ENCODE results near the gene HOXA3. TPM values are rescaled to one million over a fixed set of nuclear protein-coding genes. Genes with fewer than 3 reads are reported as not detected.

HOXA3 gene
- polyA plus RNA-seq, 3 donors: not detected

- Histone ChIP-seq H3K4me2 (replicated peaks; ENCODE audit: extremely low read depth, low read length, poor library complexity, severe bottlenecking) (no peak overlapping the region), H3K36me3 (replicated peaks in 1 of 2; ENCODE audit: control insufficient read depth in 1 of 2, insufficient read depth in 2 of 2, low read length in 2 of 2) (no peaks in the 10 kb centered on the region), H3K4me3 (replicated peaks in 1 of 3; ENCODE audit: low read depth in 2 of 3, low read length in 3 of 3) (no peak overlapping the region), H3K79me2 (ENCODE audit: insufficient read depth, low read length) (no peaks in the 10 kb centered on the region), H3K9ac (ENCODE audit: insufficient read depth, low read length, poor library complexity, severe bottlenecking) (no peak overlapping the region), H3K4me1 (ENCODE audit: control insufficient read depth in 1 of 2, insufficient read depth in 2 of 2, low read length in 2 of 2) (no peaks in the 10 kb centered on the region), H3K27me3 (ENCODE audit: control insufficient read depth in 2 of 2, insufficient read depth in 2 of 2, low read length in 2 of 2) (no peaks in the 10 kb centered on the region), H3K27ac (ENCODE audit: low read depth in 1 of 2, low read length in 2 of 2) (no peak overlapping the region), H2AFZ (ENCODE audit: insufficient read depth, low read depth, low read length, poor library complexity, severe bottlenecking) (no peak overlapping the region), H4K20me1 (ENCODE audit: insufficient read depth, low read length) (no peaks in the 10 kb centered on the region), H3K9me3 (replicated peaks in 1 of 2; ENCODE audit: control insufficient read depth in 1 of 2, insufficient read depth in 1 of 2, low read length in 2 of 2) (peaks cover 0 to 4% of the 10 kb centered on the region in 2 donors)
- Mint-ChIP-seq H3K4me3 (no peak overlapping the region), H3K27ac (no peak overlapping the region), H3K4me1 (no peaks in the 10 kb centered on the region), H3K27me3 (ENCODE audit: low read depth in 3 of 3) (peaks cover 1 to 4% (median 2%) of the 10 kb centered on the region in 3 donors), H3K36me3 (no peaks in the 10 kb centered on the region), H3K9me3 (peaks cover 0 to 13% (median 3%) of the 10 kb centered on the region in 7 donors)
- no peak for DNase-seq
- TF ChIP-seq CTCF (IDR thresholded peaks at IDR 0.05): no peak
- WGBS (ENCODE audit: insufficient coverage): no CpG with 5 or more reads among the region's 4 CpGs
- intact Hi-C loops (cut with micrococcal nuclease): no loop called here
Measured at GRCh38 chr7:27111751-27112277, 40.6 kb downstream of the HOXA3 start.

DNA sequence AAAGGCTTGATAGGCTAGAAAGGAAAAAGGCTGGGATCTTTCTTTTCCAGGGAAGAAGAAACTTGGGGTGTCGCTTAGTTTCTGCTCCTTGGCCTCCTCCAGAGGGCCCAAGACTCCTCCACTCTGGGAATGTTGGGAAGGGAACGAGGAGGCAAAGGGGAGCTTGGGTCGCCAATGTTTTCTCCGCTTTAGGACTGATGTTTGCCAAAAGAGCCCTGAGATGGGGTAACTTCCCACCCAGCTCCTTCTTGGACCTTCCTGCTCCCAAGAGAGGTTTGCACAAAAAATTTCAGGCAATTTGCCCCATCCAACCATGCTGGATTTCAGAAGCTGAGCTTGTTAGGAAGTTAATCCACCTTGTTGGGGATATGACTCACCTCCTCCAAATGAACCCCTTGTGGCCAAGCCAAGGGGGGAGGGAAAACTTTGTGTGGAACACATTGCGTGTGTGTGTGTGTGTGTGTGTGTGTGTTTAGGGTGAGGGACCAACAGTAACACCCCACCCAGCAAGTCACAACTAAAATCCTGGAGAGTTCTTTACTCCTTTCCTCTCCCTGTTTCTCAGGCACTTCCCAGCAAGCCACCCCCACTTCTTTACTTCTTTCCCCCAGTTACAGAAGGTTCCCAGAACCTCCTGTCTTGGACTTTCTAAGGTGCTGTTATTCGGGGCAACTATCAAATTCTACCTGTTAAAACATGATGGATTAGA lies 41.2 kb downstream of the HOXA3 start:
- Histone ChIP-seq H3K9ac (ENCODE audit: insufficient read depth, low read length, poor library complexity, severe bottlenecking) (no peak overlapping the region), H3K9me3 (replicated peaks in 1 of 2; ENCODE audit: control insufficient read depth in 1 of 2, insufficient read depth in 1 of 2, low read length in 2 of 2) (peaks cover 0 to 4% of the 10 kb centered on the region in 2 donors), H2AFZ (ENCODE audit: insufficient read depth, low read depth, low read length, poor library complexity, severe bottlenecking) (no peak overlapping the region), H3K79me2 (ENCODE audit: insufficient read depth, low read length) (no peaks in the 10 kb centered on the region), H3K4me2 (replicated peaks; ENCODE audit: extremely low read depth, low read length, poor library complexity, severe bottlenecking) (no peak overlapping the region), H3K27me3 (ENCODE audit: control insufficient read depth in 2 of 2, insufficient read depth in 2 of 2, low read length in 2 of 2) (peaks cover 0 to 2% of the 10 kb centered on the region in 2 donors), H3K4me1 (ENCODE audit: control insufficient read depth in 1 of 2, insufficient read depth in 2 of 2, low read length in 2 of 2) (no peaks in the 10 kb centered on the region), H3K36me3 (replicated peaks in 1 of 2; ENCODE audit: control insufficient read depth in 1 of 2, insufficient read depth in 2 of 2, low read length in 2 of 2) (no peaks in the 10 kb centered on the region), H4K20me1 (ENCODE audit: insufficient read depth, low read length) (no peaks in the 10 kb centered on the region), H3K27ac (ENCODE audit: low read depth in 1 of 2, low read length in 2 of 2) (no peak overlapping the region), H3K4me3 (replicated peaks in 1 of 3; ENCODE audit: low read depth in 2 of 3, low read length in 3 of 3) (no peak overlapping the region)
- no peak for DNase-seq
- H3K4me3 Mint-ChIP-seq: no peak overlapping the region
- no peak for TF ChIP-seq CTCF (IDR thresholded peaks at IDR 0.05)
- H3K36me3 Mint-ChIP-seq: no peaks in the 10 kb centered on the region
- WGBS (ENCODE audit: insufficient coverage): no CpG with 5 or more reads among the region's 6 CpGs
- intact Hi-C loops (cut with micrococcal nuclease): no loop called here
- H3K27ac Mint-ChIP-seq: no peak overlapping the region
- H3K9me3 Mint-ChIP-seq: peaks cover 0 to 13% (median 3%) of the 10 kb centered on the region in 7 donors
- H3K27me3 Mint-ChIP-seq (ENCODE audit: low read depth in 3 of 3): peaks cover 2 to 7% (median 4%) of the 10 kb centered on the region in 3 donors
- no peaks in the 10 kb centered on the region for H3K4me1 Mint-ChIP-seq

Measured in CD14-positive monocyte (primary cell).